HL-60 (cell line): ENCODE measurements around the gene ERMP1.

Experiments
- CTCF ChIP-seq: IDR thresholded peaks from one replicate; pipeline ENCODE4 v1.5.1; 2011; ENCODE audit warnings: low read length, control low read depth, inconsistent platforms; ENCODE audit not compliant: insufficient read depth
- GABPA ChIP-seq: IDR thresholded peaks from 2 replicates; pipeline ENCODE4 v1.6.1; 2012; ENCODE audit warnings: low read depth
- POLR2AphosphoS5 ChIP-seq: IDR thresholded peaks from 2 replicates; pipeline ENCODE4 v1.6.1; 2012; ENCODE audit warnings: low read depth
- REST ChIP-seq: IDR thresholded peaks from 2 replicates; pipeline ENCODE4 v1.6.1; 2012; ENCODE audit warnings: low read depth; ENCODE audit not compliant: insufficient replicate concordance
- SPI1 ChIP-seq: IDR thresholded peaks from 2 replicates; pipeline ENCODE4 v1.6.1; 2012; ENCODE audit warnings: low read depth, mild to moderate bottlenecking, borderline replicate concordance

GRCh38 chr9:5796298-5796697 lies 36.6 kb downstream of the ERMP1 start:
- TF ChIP-seq CTCF = no peak
- TF ChIP-seq SPI1 = no peak
- no peak for TF ChIP-seq POLR2AphosphoS5
- no peak for TF ChIP-seq GABPA
- no peak for TF ChIP-seq REST
